Posterior vena cava (tissue), 2 donors: ENCODE measurements around the gene COL6A6. TPM values are rescaled to one million over a fixed set of nuclear protein-coding genes. Genes with fewer than 3 reads are reported as not detected.
"Not testable (repeated sequence)": the region's sequence is repeated elsewhere in the genome, so short reads cannot be mapped to it uniquely, and the experiment has no call there.

Experiments
- DNase-seq: peaks from one replicate; pipeline ENCODE4 v3.0.0-alpha.2; 2020; ENCODE audit warnings: low spot score
- intact Hi-C, 2 donors: fragments of 100-400 bp; cut with DNase I; formaldehyde crosslinking; loops; one replicate each; pipeline versions ENCODE4 v1.14.1 to v1.14.2; 2022 to 2023
- total RNA-seq, 2 donors: library from RNA; stranded (reverse); fragmentation: NEBNext Ultra II Directional; extraction: Animal tissue kit (Norgen Biotek cat#: 25700); gene quantifications; one replicate each; pipeline ENCODE4 v1.2.1, GENCODE V29; 2021
- donor health status: DM: yes; HTN: yes; CAD: no.
- donor health status: DM: yes; HTN: yes; CAD: no.

Gene COL6A6
- total RNA-seq, 2 donors from 2014 or later, result 0.81 to 1.2 TPM

- DNase-seq, result no peak
- intact Hi-C loops, result no loop called here
Measured at GRCh38 chr3:130529486-130530215, 12.7 kb downstream of the COL6A6 start.

DNA sequence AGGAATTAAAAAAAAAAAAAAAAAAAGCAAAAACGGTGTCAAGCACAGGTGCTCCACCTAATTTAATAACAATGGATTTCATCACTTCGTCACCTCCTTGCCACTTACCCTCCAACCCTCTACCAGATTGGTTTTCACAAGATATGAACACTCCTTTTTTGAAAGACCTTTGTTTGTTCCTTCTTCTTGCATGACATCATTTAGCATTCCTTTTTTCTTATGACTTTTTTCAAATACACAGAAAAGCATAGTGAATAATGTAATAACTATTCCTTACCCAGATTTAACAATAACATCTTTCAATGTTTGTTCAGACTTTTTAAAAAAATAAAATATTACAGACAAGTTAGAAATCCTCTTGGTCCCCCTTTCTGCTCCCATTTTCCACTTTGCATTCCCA, 16.3 kb downstream of the COL6A6 start:
- intact Hi-C loops, result no loop called here
- no peak for DNase-seq

GRCh38 chr3:130537673-130538304, 20.8 kb downstream of the COL6A6 start:
- intact Hi-C loops, result no loop called here
- DNase-seq, result no peak

DNA sequence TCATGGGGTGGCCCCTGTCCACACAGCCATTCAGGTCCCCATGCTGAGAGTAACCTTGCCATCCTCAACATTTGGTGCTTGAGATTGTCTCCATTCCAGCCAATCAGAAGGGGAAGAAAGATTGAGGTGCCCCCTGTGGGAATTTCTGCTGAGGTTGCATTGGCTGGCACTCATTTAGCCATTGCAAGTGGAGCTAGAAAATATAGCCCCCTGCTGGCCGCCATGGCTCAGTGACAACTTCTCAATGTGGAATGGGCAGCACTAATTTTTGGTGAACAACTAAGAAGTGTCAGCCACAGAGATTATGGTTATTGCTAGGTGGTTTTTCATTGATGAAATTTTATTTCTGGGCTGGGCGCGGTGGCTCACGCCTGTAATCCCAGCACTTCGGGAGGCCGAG, 22.0 kb downstream of the COL6A6 start:
- DNase-seq, result no peak
- intact Hi-C loops, result no loop called here

DNA sequence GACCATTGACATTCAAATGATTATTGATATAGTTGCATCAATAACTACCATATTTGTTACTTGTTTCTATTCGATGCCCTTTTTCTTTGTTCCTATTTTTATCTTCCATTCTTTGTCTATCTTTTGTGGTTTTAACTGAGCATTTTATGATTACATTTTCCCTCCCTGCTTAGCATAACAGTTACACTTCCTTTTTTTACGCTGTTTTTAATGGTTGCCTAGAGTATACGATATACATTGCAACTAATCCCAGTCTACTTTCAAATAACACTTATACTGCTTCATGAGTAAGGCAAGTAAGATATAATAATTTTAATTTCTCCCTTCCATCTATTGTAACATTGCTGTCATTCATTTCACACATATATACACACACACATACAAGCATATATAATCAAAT, 26.3 kb downstream of the COL6A6 start:
- intact Hi-C loops, result no loop called here

GRCh38 chr3:130546920-130547679, 30.1 kb downstream of the COL6A6 start:
- no peak for DNase-seq
- intact Hi-C loops, result no loop called here

More for the DNA sequence above, 26.3 kb downstream of the COL6A6 start:
- no peak for DNase-seq

GRCh38 chr3:130547680-130548065, 30.7 kb downstream of the COL6A6 start:
- intact Hi-C loops, DNase-seq: not testable (repeated sequence)

DNA sequence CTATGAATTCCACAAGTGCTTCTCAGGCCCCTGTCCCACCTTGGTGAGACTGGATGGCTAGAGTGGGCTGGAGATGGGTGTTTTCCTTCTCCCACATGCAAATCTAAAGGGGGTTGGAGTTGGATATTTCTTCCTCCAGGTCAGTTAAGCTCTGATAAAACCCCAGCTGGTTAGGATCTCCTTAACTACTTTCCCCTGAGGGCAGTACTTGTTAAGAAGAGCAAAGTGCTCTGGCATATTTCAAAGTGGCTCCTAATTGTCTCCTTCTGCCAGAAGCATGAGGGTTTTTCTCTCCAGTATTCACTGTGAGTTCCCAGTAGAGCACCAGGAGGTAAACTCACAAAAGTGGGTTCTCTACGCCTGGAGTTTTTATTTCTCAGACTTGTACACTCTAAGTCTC, 31.4 kb downstream of the COL6A6 start:
- no peak for DNase-seq
- intact Hi-C loops, result no loop called here

- DNase-seq, result no peak
- intact Hi-C loops, result no loop called here
Measured at GRCh38 chr3:130557336-130558035, 40.5 kb downstream of the COL6A6 start.

GRCh38 chr3:130558366-130558765, 41.4 kb downstream of the COL6A6 start:
- intact Hi-C loops, result no loop called here
- DNase-seq, result no peak

DNA sequence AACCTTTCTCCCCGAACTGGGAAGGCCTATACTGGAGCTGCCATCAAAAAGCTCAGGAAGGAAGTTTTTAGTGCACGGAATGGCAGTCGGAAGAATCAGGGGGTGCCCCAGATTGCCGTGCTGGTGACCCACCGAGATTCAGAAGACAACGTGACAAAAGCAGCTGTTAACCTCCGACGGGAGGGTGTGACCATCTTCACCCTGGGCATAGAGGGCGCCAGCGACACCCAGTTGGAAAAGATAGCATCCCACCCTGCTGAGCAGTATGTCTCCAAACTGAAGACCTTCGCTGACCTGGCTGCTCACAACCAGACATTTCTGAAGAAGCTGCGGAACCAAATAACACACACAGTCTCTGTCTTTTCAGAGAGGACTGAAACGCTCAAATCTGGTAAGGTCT, 48.2 kb downstream of the COL6A6 start:
- intact Hi-C loops, result no loop called here
- DNase-seq, result no peak

Other genes starting within 250 kb of the COL6A6 start
- not detected for gene COL6A5, start 171.5 kb upstream of the COL6A6 start, total RNA-seq
- gene PIK3R4, start 229.7 kb downstream of the COL6A6 start, total RNA-seq, result 10 to 100 TPM; 26.1 to 27.9 TPM